Nephron progenitor cell (in vitro differentiated cells): ENCODE data around the gene C1orf21.

ENCODE experiments used
- DNase-seq: peaks from one replicate; pipeline ENCODE4 v3.0.0; 2021
- H3K27ac Mint-ChIP-seq: 2 replicates; pipeline ENCODE4 v1.8.0; 2021; ENCODE audit warnings: mild to moderate bottlenecking, moderate library complexity, mixed read lengths
- H3K27me3 Mint-ChIP-seq: 2 replicates; pipeline ENCODE4 v1.8.0; 2021; ENCODE audit warnings: mild to moderate bottlenecking, low read depth, mixed read lengths; ENCODE audit not compliant: poor library complexity
- H3K36me3 Mint-ChIP-seq: 2 replicates; pipeline ENCODE4 v1.8.0; 2021; ENCODE audit warnings: low read depth, mixed read lengths
- H3K4me1 Mint-ChIP-seq: 2 replicates; pipeline ENCODE4 v1.8.0; 2021; ENCODE audit warnings: mixed read lengths
- H3K4me3 Mint-ChIP-seq: 2 replicates; pipeline ENCODE4 v1.8.0; 2021; ENCODE audit warnings: mild to moderate bottlenecking, moderate library complexity, mixed read lengths
- H3K9me3 Mint-ChIP-seq: 2 replicates; pipeline ENCODE4 v1.8.0; 2021; ENCODE audit warnings: mild to moderate bottlenecking, moderate library complexity, mixed read lengths
- TF ChIP-seq, protein P1 (sequence below): fragments of 200-600 bp; sonication (generic); IDR thresholded peaks from 2 replicates; pipeline ENCODE4 v1.5.0; 2021; ENCODE audit warnings: antibody characterized with exemption

C1orf21 gene

DNA sequence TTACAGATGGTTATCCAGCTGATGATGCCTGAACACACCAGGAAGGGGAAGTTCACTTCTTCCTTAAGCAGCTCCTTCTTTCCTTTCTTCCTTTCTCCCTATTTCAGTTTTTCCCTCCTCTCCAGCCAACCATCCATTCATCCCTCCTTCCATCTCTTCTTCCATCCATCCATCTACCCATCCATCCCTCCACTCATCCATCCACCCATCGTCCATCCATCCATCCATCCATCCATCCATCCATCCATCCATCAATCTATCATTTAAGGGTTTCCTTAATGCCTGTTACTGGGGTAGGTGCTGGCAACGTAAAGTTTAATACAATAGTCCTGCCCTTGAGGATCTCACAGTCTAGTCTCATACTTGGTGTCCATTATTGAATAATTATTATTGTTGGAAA lies 36.8 kb downstream of the C1orf21 start:
- no peak for DNase-seq
- TF ChIP-seq, protein P1, sequence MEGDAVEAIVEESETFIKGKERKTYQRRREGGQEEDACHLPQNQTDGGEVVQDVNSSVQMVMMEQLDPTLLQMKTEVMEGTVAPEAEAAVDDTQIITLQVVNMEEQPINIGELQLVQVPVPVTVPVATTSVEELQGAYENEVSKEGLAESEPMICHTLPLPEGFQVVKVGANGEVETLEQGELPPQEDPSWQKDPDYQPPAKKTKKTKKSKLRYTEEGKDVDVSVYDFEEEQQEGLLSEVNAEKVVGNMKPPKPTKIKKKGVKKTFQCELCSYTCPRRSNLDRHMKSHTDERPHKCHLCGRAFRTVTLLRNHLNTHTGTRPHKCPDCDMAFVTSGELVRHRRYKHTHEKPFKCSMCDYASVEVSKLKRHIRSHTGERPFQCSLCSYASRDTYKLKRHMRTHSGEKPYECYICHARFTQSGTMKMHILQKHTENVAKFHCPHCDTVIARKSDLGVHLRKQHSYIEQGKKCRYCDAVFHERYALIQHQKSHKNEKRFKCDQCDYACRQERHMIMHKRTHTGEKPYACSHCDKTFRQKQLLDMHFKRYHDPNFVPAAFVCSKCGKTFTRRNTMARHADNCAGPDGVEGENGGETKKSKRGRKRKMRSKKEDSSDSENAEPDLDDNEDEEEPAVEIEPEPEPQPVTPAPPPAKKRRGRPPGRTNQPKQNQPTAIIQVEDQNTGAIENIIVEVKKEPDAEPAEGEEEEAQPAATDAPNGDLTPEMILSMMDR = no peak
- Mint-ChIP-seq H3K9me3 (no peaks in the 10 kb centered on the region), H3K27ac (no peak overlapping the region), H3K36me3 (no peaks in the 10 kb centered on the region), H3K27me3 (no peaks in the 10 kb centered on the region), H3K4me3 (no peak overlapping the region), H3K4me1 (peaks cover 16% of the 10 kb centered on the region)

DNA sequence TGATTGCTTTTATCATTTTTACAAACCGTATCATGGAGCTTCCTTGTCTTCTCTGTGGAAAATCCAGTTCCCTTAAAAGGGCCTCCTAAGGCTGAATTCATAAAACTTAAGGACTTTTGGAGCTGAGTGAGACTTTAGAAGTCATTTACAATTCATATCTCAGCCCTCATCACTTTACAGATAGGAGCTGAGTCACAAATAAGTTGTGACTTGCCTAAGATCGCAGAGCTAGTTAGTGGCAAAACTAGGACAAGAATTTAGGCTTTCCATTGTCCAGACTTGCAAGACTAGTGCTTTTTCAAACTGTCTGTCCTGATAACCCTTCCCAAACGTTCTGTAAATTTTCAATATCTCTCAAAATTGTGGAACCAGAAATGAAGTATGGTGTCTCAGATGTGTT lies 37.3 kb downstream of the C1orf21 start:
- Mint-ChIP-seq H3K4me3 (no peak overlapping the region), H3K4me1 (peaks cover 11% of the 10 kb centered on the region), H3K36me3 (no peaks in the 10 kb centered on the region), H3K27me3 (no peaks in the 10 kb centered on the region), H3K27ac (no peak overlapping the region), H3K9me3 (no peaks in the 10 kb centered on the region)
- TF ChIP-seq, protein P1 = no peak
- DNase-seq = no peak

DNA sequence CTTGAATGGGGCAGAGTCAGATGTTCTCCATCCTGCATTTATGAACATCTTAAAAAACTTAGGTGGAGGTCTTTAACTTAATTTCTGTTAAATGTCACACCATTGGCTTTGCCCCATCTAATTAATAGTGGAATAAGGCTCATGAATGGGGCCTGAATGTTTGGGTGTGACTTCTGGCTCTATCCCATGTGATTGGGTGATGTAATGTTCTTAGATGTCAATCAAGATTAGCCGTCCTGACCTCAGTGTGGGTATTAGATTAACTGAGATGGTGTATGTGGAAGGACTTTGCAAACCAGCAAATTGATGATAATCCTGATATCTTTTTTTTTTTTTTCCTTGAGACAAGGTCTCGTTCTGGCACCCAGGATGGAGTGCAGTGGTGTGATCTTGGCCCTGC lies 38.1 kb downstream of the C1orf21 start:
- no peaks in the 10 kb centered on the region for H3K9me3 Mint-ChIP-seq
- H3K4me1 Mint-ChIP-seq = peaks cover 3% of the 10 kb centered on the region
- no peak overlapping the region for H3K4me3 Mint-ChIP-seq
- no peak for DNase-seq
- TF ChIP-seq, protein P1 = no peak
- no peaks in the 10 kb centered on the region for H3K36me3 Mint-ChIP-seq
- H3K27ac Mint-ChIP-seq = no peak overlapping the region
- H3K27me3 Mint-ChIP-seq = no peaks in the 10 kb centered on the region

DNA sequence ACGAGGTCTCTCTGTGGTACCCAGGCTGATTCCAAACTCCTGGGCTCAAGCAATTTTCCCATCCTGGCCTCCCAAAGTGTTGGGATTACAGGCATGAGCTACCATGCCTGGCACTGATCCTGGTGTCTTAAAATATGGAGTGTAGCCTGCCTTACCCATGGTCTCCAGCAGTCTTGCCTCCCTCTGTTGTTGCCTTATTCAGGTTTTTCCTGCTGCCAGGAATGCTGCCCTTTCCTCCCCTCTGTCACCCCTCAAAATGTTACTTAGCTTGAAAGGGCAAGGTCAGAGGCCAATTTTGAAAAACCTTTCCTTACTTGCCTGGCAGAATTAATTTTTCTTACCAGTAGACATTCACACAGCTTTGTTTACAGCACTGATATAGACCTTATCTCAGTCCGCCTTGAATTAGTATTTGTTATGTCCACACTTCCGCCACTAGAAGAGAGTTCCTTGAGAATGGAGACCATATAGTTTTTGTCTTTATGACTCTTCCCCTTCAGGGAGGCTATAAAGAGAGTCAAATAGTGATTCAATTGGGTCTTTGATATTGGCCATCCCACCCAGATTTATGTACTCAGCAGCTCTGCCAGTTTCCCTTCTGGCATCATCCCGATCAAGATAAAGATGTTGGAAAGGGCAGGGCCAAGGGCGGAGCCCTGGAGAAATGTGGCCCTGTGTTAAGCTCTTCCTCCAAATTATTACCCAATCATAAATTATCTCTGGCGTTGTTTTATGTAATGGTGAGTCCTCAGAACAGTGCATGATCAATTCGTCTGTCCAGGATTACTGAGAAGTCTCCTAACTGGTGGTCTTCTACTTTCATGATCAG lies 38.8 kb downstream of the C1orf21 start:
- Mint-ChIP-seq H3K9me3 (peaks cover under 1% of the 10 kb centered on the region), H3K27me3 (no peaks in the 10 kb centered on the region), H3K27ac (no peak overlapping the region), H3K36me3 (peaks cover 1% of the 10 kb centered on the region), H3K4me1 (no peaks in the 10 kb centered on the region), H3K4me3 (no peak overlapping the region)
- no peak for DNase-seq
- TF ChIP-seq, protein P1 = no peak

DNA sequence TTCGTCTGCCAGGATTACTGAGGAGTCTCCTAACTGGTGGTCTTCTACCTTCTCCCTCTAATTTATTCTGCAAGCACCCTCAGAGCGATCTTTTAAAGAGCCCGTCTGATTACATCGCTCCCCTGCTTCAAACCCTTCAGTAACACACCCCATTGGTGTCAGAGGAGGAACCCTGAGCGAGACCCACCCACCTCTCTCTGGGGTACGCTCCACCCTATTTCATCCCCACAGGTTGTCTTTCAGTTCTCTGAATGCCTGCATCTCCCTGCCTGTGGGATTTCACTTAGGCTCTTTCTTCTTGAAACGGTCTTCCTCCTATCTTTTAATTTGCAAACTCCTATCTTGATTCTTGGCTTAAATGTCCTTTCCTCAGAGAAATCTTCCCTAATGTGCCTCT lies 39.4 kb downstream of the C1orf21 start:
- TF ChIP-seq, protein P1 = no peak
- no peaks in the 10 kb centered on the region for H3K27me3 Mint-ChIP-seq
- peaks cover 6% of the 10 kb centered on the region for H3K36me3 Mint-ChIP-seq
- peak overlapping the region; percentile 2 for H3K27ac Mint-ChIP-seq
- DNase-seq = no peak
- H3K4me1 Mint-ChIP-seq = no peaks in the 10 kb centered on the region
- H3K9me3 Mint-ChIP-seq = peaks cover 7% of the 10 kb centered on the region
- no peak overlapping the region for H3K4me3 Mint-ChIP-seq

DNA sequence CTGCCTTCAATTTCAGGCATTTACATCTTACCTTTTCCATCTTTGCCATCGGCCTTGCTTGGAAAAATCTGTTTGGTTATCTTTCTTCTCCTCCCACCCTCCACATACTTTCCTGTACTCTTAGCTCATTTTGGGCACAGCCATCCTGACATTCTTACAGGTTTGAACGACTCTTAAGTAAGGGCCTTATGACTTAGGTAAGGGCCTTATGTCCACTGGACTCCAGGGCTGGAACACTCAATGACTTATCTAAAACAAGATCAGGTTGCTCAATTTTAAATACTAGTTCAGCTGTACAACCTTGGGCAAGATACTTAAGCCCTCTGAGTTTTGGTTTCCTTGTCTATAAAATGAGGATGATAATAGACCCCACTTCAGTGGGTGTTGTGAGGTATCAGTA lies 40.9 kb downstream of the C1orf21 start:
- H3K4me3 Mint-ChIP-seq = no peak overlapping the region
- H3K27me3 Mint-ChIP-seq = no peaks in the 10 kb centered on the region
- peaks cover 12% of the 10 kb centered on the region for H3K36me3 Mint-ChIP-seq
- peaks cover 13% of the 10 kb centered on the region for H3K9me3 Mint-ChIP-seq
- H3K27ac Mint-ChIP-seq = peak overlapping the region; percentile 73
- no peaks in the 10 kb centered on the region for H3K4me1 Mint-ChIP-seq
- DNase-seq = no peak
- TF ChIP-seq, protein P1 = no peak
